ENCODE results near the gene ABCA12. TPM values are rescaled to one million over a fixed set of nuclear protein-coding genes. Genes with fewer than 3 reads are reported as not detected.

The ABCA12 gene
- total and polyA plus RNA-seq, 2 donors (not counting 3 experiments of a cell fraction or from before 2014, with no cell fraction given): not detected

GRCh38 chr2:214904634-214905033, 233.8 kb downstream of the ABCA12 start:
- DNase-seq (ENCODE audit: low read depth, low spot score) (no peak), FAIRE-seq (no peak)
- TF ChIP-seq MYC (IDR thresholded peaks at IDR 0.05; ENCODE audit: low read depth, low read length) (no peak), CTCF (IDR thresholded peaks at IDR 0.05; ENCODE audit: extremely low read depth in 1 of 2, insufficient read depth in 1 of 2, low read depth in 1 of 2, low read length in 2 of 2) (no peak), POLR2A (IDR thresholded peaks at IDR 0.05; ENCODE audit: low read depth, low read length) (no peak), JUN (IDR thresholded peaks at IDR 0.05; ENCODE audit: borderline replicate concordance, insufficient read depth, insufficient read length, low read depth) (no peak), EZH2 (IDR thresholded peaks at IDR 0.05; ENCODE audit: borderline replicate concordance, low read depth, low read length, severe bottlenecking) (no peak), MAX (IDR thresholded peaks at IDR 0.05; ENCODE audit: insufficient read depth, insufficient read length) (no peak), FOS (IDR thresholded peaks at IDR 0.05; ENCODE audit: borderline replicate concordance, insufficient read depth, low read length) (no peak), GATA2 (IDR thresholded peaks at IDR 0.05; ENCODE audit: insufficient read depth, insufficient read length, low read depth, low read length) (no peak), POLR2AphosphoS5 (IDR thresholded peaks at IDR 0.05; ENCODE audit: insufficient read depth, low read depth, low read length) (no peak)
- BruUV-seq (replicated peaks): no TSS peak
- intact Hi-C loops (cut with micrococcal nuclease) (no loop called here), dilution Hi-C loops (cut with MboI; ENCODE audit: extremely low pct_ligation_motif_present, low sequenced_read_pairs) (no loop called here)
- Histone ChIP-seq H2AFZ (ENCODE audit: low read depth, low read length) (no peak overlapping the region), H3K9me3 (replicated peaks; ENCODE audit: control insufficient read depth, insufficient read depth, low read length) (no peaks in the 10 kb centered on the region), H3K27ac (ENCODE audit: insufficient read depth, low read depth, low read length) (no peak overlapping the region), H3K4me2 (ENCODE audit: insufficient read depth, low read length) (no peak overlapping the region), H3K9ac (replicated peaks; ENCODE audit: extremely low read depth, insufficient read depth, low read length) (no peak overlapping the region), H3K36me3 (ENCODE audit: control insufficient read depth in 2 of 2, extremely low read depth in 1 of 2, insufficient read depth in 2 of 2, low read length in 2 of 2) (no peaks in the 10 kb centered on the region), H3K79me2 (ENCODE audit: control insufficient read depth, insufficient read depth, low read length) (no peaks in the 10 kb centered on the region), H4K20me1 (replicated peaks; ENCODE audit: control insufficient read depth, extremely low read depth, insufficient read depth, low read length) (no peaks in the 10 kb centered on the region), H3K27me3 (ENCODE audit: control insufficient read depth in 2 of 2, insufficient read depth in 2 of 2, low read length in 2 of 2) (no peaks in the 10 kb centered on the region), H3K4me1 (ENCODE audit: control insufficient read depth, extremely low read depth, insufficient read depth, low read length) (no peaks in the 10 kb centered on the region), H3K9me1 (replicated peaks; ENCODE audit: control insufficient read depth, extremely low read depth, insufficient read depth, low read length) (peaks cover 2% of the 10 kb centered on the region), H3K4me3 (replicated peaks in 1 of 3; ENCODE audit: insufficient read depth in 1 of 3, low read depth in 1 of 3, low read length in 3 of 3) (no peak overlapping the region)
- CTCF ChIA-PET: no interaction called here
- POLR2A ChIA-PET: no interaction called here

Data from endothelial cell of umbilical vein (primary cell).